Stimulated activated naive CD8-positive, alpha-beta T cell treated with anti-CD3 and anti-CD28 coated beads, Interleukin-15, Interleukin-2, amounts not matched to agents 100 ng/mL and 50 ng/mL, for 24 hours (primary cell): ENCODE results near the gene SRCAP.
"Not testable (repeated sequence)": the region's sequence is repeated elsewhere in the genome, so short reads cannot be mapped to it uniquely, and the experiment has no call there.

Source experiments
- H3K27ac Mint-ChIP-seq: one replicate; pipeline ENCODE4 v1.8.0; 2021; ENCODE audit warnings: mild to moderate bottlenecking, mixed read lengths
- H3K27me3 Mint-ChIP-seq: one replicate; pipeline ENCODE4 v1.8.0; 2021; ENCODE audit warnings: mixed read lengths
- H3K36me3 Mint-ChIP-seq: one replicate; pipeline ENCODE4 v1.8.0; 2021; ENCODE audit warnings: low read depth, mixed read lengths
- H3K4me1 Mint-ChIP-seq: one replicate; pipeline ENCODE4 v1.8.0; 2021; ENCODE audit warnings: low read depth, mixed read lengths
- H3K4me3 Mint-ChIP-seq: one replicate; pipeline ENCODE4 v1.8.0; 2021; ENCODE audit warnings: mild to moderate bottlenecking, mixed read lengths
- H3K9me3 Mint-ChIP-seq: one replicate; pipeline ENCODE4 v1.8.0; 2021; ENCODE audit warnings: mixed read lengths

The SRCAP gene

DNA sequence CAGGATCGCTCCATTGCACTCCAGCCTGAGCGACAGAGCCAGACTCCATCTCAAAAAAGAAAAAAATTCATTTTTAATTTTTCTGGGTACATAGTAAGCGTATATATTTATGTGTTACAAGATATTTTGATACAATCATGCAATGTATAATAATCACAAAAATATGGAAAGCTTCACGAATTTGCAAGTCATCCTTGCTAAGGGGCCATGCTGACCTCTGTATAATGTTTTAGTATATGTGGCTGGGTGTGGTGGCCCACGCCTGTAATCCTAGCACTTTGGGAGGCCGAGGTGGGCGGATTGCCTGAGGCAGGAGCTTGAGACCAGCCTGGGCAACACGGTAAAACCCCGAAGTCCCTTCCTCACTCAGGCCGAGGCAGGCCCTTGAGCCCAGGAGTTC lies 23.8 kb upstream of the SRCAP start:
- H3K4me1 Mint-ChIP-seq = no peaks in the 10 kb centered on the region
- H3K27ac Mint-ChIP-seq = no peak overlapping the region
- no peaks in the 10 kb centered on the region for H3K9me3 Mint-ChIP-seq
- H3K36me3 Mint-ChIP-seq = peaks cover 10% of the 10 kb centered on the region
- no peak overlapping the region for H3K4me3 Mint-ChIP-seq
- no peaks in the 10 kb centered on the region for H3K27me3 Mint-ChIP-seq

DNA sequence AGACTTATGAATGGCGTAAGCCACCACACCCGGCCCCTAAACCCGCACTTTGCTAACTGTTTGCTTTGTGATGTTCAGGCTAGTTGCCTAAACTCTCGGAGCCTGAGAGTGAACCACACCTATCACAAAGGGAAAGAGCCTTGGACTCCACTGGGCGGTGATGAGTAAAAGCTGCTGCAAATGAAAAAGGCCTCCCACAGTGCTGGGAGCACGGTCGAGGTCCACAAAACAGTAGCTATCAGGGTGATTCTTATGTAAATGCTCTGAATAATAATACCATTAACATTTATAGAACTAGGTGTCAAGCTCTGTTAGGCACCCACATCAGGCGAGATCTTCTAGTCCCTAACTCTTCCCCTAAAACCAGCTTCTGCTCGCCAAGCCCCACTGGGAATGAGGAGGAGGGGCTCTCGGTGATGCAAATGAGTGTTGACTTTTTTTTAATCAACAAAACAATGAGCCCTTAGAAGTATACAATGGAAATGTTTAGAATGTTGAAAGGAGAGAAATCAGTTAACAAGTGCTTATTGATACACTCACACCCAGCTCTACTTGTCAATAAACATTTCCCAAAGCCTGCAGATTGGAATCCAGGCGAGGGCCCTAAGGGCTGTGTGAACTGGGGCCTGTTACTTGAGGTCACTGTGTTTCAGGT lies 20.9 kb upstream of the SRCAP start:
- H3K4me1 Mint-ChIP-seq = no peaks in the 10 kb centered on the region
- no peaks in the 10 kb centered on the region for H3K9me3 Mint-ChIP-seq
- no peak overlapping the region for H3K4me3 Mint-ChIP-seq
- no peaks in the 10 kb centered on the region for H3K36me3 Mint-ChIP-seq
- H3K27ac Mint-ChIP-seq = no peak overlapping the region
- H3K27me3 Mint-ChIP-seq = no peaks in the 10 kb centered on the region

DNA sequence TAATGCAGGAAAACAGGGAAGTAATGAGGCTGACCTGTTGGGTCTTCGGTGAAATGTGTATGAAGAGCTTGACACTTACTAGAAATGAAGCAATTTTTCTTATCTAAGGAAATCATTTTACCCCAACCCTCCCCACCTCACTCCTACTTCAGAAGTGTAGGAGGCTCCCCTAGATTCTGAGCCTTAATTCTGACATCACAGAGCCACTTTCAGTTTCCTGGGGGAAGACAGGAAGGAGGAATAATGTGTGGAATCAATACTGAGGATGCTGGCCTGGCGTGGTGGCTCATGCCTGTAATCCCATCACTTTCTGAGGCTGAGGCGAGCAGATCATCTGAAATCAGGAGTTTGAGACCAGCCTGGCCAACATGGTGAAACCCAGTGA lies 20.4 kb upstream of the SRCAP start:
- Mint-ChIP-seq H3K27ac (no peak overlapping the region), H3K4me3 (no peak overlapping the region), H3K4me1 (no peaks in the 10 kb centered on the region), H3K36me3 (no peaks in the 10 kb centered on the region), H3K27me3 (no peaks in the 10 kb centered on the region), H3K9me3 (no peaks in the 10 kb centered on the region)

DNA sequence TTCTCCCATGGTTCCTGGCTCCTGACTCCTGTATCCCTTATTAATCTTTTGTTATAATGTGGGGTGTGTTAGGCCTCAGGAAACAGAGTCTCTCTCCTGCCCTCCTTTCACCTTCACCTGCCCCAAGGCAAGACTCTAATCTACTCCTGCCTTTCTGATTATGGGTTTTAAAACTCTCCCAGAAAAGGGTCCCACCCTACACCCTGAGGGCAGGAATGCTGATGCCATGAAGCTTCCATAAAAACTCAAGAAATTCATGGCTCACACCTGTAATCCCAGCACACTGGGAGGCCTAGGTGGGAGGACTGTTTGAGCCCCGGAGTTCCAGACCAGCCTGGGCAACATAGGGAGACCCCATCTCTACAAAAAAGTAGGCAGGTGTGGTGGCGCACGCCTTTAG lies 18.6 kb upstream of the SRCAP start:
- no peaks in the 10 kb centered on the region for H3K9me3 Mint-ChIP-seq
- H3K27ac Mint-ChIP-seq = no peak overlapping the region
- H3K4me3 Mint-ChIP-seq = no peak overlapping the region
- H3K27me3 Mint-ChIP-seq = no peaks in the 10 kb centered on the region
- H3K36me3 Mint-ChIP-seq = no peaks in the 10 kb centered on the region
- no peaks in the 10 kb centered on the region for H3K4me1 Mint-ChIP-seq

DNA sequence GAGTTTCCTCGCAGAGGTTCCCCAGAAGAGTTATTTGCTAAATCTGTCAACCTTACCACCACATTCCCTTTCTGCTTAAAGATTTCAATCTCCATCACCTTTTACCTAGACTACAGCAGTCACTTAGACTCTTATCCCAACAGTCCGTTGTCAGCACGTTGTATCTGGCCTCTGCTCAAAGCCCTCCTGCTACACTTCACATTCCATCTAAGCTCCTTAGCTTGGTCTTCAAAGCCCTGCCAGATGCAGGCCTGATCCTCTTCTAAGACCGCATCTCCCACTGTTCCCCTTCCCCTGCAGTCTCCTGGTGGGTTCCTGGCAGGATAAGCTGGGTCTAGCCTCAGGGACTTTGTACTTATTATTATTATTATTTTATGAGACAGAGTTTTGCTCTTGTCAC lies 10.3 kb upstream of the SRCAP start:
- H3K27ac Mint-ChIP-seq = no peak overlapping the region
- no peak overlapping the region for H3K4me3 Mint-ChIP-seq
- H3K27me3 Mint-ChIP-seq = no peaks in the 10 kb centered on the region
- peaks cover 5% of the 10 kb centered on the region for H3K4me1 Mint-ChIP-seq
- no peaks in the 10 kb centered on the region for H3K9me3 Mint-ChIP-seq
- no peaks in the 10 kb centered on the region for H3K36me3 Mint-ChIP-seq

DNA sequence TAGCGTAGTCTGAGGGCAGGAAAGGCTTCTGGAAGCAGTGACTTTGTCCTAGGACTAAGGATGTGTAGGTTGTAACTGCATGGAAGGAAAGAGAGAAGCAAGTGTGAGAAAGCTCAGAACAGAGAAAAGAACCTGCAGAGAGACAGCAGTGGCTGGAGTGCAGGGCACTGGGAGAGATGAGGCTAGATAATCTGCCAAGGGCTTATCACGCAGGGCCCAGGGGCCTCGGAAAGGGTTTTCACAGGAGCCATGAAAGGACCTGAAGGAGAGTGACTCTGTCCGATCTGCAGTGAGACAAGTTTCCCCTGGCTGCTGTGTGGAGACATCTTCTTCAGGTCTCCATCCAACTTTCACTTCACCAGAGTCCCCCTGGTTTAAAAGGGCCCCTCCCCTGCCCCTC lies 7.1 kb upstream of the SRCAP start:
- peaks cover 9% of the 10 kb centered on the region for H3K4me1 Mint-ChIP-seq
- no peaks in the 10 kb centered on the region for H3K9me3 Mint-ChIP-seq
- H3K27ac Mint-ChIP-seq = no peak overlapping the region

DNA sequence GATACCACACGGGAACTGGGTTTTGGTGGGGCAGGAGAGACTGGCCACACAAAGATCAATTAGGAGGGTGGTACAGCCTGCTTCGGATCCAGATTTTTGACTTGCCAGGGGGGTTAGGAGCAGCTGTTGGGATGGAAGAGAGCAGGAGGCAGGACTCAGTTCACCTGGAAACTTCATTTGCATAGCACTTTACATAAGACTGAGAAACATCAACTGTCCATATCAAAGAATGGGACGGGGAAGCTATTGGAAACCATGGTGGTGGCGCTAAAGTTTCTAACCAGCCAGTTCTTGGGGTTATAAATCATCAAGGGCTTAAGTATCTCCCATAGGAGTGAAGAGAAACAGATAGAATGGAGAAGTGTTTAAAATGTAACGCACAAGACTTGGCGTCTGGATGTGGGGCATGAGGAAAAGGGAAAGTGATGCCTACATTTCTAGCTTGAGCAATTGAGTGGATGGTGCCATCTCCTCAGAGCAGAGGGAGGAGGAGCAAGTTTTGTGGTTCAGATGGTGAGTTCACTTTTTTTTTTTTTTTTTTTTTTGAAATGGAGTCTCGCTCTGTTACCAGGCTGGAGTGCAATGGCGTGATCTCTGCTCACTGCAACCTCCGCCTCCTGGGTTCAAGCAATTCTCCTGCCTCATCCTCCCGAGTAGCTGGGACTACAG lies 6.4 kb upstream of the SRCAP start:
- Mint-ChIP-seq H3K27me3 (no peaks in the 10 kb centered on the region), H3K36me3 (no peaks in the 10 kb centered on the region), H3K9me3 (no peaks in the 10 kb centered on the region), H3K4me3 (no peak overlapping the region), H3K27ac (no peak overlapping the region), H3K4me1 (peaks cover 15% of the 10 kb centered on the region)

More for the DNA sequence above, 7.1 kb upstream of the SRCAP start:
- Mint-ChIP-seq H3K27me3 (no peaks in the 10 kb centered on the region), H3K4me3 (no peak overlapping the region), H3K36me3 (no peaks in the 10 kb centered on the region)

DNA sequence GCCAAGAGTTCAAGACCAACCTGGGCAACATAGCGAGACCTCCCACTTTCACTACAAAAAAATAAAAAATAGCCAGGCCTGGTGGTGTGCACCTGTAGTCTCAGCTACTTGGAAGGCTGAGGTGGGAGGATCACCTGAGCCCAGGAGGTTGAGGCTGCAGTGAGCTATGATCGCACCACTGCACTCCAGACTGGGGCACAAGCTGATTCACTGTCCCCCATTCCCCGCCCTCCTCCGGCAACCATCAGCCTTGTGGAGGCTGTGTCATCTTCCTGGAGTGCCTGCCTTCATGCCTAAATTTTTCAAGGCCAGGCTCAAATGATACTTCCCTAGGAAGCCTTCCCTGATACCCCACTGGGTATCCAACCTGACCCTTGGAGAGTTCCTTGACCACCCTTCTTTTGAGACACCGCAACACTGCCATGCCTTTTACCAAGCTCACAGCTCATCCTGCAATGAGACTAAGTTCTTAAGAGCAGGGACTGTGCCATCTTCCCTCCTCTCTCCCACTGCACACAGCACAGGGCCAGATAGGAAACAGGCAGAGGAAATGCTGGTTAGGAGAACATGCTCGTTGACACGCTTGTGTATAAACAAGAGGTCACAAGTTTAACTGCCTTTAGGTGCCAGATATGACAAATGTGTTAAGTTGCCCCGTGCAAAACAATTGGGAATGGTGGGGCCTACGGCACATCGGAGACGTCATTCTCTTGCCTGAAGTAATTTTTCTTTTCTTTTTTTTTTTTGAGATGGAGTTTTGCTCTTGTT lies 3.9 kb upstream of the SRCAP start:
- peaks cover 11% of the 10 kb centered on the region for H3K36me3 Mint-ChIP-seq
- no peak overlapping the region for H3K4me3 Mint-ChIP-seq
- H3K27me3 Mint-ChIP-seq = no peaks in the 10 kb centered on the region
- no peak overlapping the region for H3K27ac Mint-ChIP-seq
- no peaks in the 10 kb centered on the region for H3K9me3 Mint-ChIP-seq
- peaks cover 26% of the 10 kb centered on the region for H3K4me1 Mint-ChIP-seq

DNA sequence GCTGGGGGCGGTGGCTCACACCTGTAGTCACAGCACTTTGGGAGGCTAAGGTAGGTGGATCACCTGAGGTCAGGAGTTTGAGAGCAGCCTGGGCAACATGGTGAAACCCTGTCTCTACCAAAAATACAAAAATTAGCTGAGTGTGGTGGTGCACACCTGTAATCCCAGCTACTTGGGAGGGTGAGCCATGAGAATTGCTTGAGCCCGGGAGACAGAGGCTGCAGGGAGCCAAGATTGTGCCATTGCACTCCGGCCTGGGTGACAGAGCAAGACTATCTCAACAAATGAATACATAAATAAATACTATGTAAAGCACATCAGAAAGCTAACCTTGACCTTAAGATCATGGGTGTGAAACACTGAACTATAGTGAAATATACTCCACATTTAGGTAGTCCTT lies 2.3 kb upstream of the SRCAP start:
- H3K9me3 Mint-ChIP-seq, H3K27me3 Mint-ChIP-seq, H3K27ac Mint-ChIP-seq, H3K4me3 Mint-ChIP-seq: not testable (repeated sequence)
- peaks cover 36% of the 10 kb centered on the region for H3K4me1 Mint-ChIP-seq
- peaks cover 24% of the 10 kb centered on the region for H3K36me3 Mint-ChIP-seq

DNA sequence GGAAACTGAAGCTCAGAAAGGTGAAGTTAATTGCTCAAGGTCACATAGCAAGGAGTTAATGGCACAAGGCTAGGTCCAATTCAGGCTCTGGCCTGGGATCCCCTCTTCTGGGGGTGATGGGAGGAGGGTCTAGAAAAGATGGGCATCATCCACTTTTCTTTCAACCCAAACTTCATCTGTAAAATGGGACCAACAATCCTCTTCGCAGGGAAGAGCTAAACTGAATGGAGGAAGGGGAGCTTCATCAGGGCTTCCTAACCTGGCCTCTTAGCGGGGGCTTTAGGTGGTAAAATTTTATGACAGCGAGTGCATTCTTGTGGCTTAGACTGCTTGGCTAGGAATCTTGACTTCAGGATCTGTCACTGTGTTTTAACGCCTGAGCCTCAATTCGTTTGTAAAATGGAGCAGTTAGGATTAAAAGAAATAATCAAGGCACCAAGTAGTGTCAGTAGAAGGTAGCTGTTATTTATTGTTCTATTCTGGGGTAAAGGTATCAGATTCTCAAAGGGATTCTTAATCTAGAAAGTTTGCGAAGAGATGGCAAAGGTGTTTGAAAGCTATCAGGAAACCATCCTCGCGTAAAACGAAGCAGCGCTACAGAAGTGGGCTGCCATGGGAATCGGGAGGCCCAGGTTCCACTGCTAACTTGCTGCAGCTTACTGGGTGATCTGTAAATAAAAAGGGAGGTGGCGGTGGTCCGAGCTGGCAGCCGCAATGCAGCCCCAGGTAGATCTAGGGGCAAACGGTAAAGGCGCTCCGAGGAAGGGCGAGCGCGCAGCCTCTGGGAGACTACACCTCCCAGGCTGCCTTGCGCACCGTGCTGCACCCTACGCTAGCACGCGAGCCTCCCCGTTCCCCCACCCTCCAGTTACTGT lies 1.5 kb upstream of the SRCAP start:
- Mint-ChIP-seq H3K4me3 (peak overlapping the region; percentile 96), H3K36me3 (peaks cover 26% of the 10 kb centered on the region), H3K27ac (peak overlapping the region; percentile 99), H3K27me3 (no peaks in the 10 kb centered on the region), H3K9me3 (no peaks in the 10 kb centered on the region), H3K4me1 (peaks cover 36% of the 10 kb centered on the region)

DNA sequence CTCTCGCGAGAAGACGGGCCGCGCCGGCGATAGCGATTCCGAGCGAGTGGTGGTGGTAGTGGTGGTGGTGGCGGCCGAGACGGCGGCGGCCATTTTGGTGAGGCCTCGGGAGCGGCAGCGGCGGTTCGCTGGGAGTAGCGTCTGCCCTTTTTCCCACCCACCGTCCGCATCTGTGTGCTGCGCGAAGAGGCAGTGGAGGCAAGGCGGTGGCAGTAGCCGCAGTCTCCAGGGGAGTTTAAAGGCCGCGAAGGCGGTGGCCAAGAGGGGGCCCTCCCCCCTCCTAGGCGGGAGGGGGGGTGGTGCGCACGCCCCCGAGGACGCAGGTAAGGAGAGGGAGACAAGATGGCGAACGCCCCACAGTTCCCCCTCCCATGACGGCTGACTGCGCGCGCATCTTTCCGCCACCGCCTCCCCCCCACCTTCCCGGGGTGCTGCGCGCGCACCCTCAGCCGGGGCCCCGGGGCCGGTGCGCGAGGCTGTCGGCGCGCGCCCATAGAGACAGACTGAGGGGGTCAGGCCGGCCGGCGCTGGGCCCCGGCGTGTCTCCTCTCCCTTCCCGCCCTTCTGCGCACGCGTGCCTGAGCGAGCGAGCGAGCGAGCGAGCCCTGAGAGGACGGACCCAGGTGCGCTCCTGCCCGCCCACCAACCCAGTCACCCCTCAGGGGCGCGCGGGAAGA lies 694 bp upstream of the SRCAP start:
- Mint-ChIP-seq H3K4me3 (peak overlapping the region; percentile 96), H3K9me3 (no peaks in the 10 kb centered on the region), H3K36me3 (peaks cover 30% of the 10 kb centered on the region), H3K4me1 (peaks cover 35% of the 10 kb centered on the region), H3K27ac (peak overlapping the region; percentile 99), H3K27me3 (no peaks in the 10 kb centered on the region)

DNA sequence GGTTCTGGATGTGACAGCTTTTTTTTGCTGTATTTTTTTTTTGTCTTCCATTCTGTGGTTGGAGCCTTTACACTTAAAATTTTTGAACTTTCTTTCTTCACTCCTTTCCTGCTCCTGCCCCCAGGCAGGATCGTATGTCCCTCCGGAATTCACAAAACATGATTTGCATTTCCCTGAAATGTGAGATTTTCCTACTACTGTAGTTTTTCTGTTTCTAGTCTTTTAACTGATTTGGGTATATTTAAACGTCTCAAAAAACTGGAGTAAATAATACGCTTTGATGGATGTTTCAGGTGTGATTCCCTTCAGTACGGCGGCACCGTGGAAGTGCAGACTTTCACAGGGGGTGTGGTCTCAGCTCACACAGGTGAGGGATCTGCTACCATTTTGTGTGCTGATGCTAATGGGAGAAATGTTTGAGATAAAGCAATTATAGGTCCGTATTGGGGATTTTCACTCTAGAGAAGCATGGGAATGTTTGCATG lies 686 bp downstream of the SRCAP start:
- peak overlapping the region; percentile 96 for H3K4me3 Mint-ChIP-seq
- peaks cover 41% of the 10 kb centered on the region for H3K36me3 Mint-ChIP-seq
- H3K27ac Mint-ChIP-seq = peak overlapping the region; percentile 96
- no peaks in the 10 kb centered on the region for H3K27me3 Mint-ChIP-seq
- no peaks in the 10 kb centered on the region for H3K9me3 Mint-ChIP-seq
- peaks cover 27% of the 10 kb centered on the region for H3K4me1 Mint-ChIP-seq

DNA sequence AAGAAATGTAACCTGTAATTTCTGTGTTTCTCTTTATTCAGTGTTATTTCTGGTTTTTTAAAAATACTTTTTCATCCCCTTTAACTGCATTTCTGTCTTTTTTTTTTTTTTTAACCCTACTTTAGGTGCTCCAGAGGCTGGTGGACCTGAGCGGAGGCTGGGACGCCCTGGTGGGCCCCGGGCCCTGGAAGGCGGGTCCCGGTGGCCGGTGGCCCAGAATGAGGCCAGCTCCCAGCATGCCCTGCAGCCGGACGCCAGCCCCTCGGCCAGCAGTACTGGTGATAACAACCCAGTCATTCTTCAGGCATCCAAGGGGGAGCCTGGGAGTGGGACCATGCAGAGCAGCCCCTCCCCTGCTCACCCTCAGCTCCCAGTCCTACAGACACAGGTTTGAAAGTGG lies 1.5 kb downstream of the SRCAP start:
- Mint-ChIP-seq H3K4me3 (peak overlapping the region; percentile 96), H3K27ac (peak overlapping the region; percentile 96), H3K36me3 (peaks cover 42% of the 10 kb centered on the region), H3K4me1 (peaks cover 27% of the 10 kb centered on the region), H3K9me3 (no peaks in the 10 kb centered on the region), H3K27me3 (no peaks in the 10 kb centered on the region)

DNA sequence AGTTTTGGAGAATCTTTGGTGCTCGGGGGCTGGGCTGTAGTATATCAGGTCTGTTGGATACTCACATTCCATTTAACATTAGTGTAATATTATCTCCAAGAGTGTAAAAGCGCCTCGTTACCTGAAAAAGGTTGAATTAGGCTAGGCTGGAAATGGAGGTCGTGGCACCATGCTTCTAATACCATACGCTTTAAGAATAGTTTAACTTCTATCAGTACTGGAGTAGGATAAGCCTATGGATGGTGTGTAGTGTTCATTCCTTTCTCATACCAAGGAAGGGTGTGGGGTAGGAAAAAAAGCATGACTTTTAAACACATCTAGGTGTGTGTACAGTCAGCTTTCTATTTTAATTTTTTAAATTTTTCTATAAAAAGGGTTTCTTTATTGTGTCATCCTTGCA lies 2.0 kb downstream of the SRCAP start:
- Mint-ChIP-seq H3K4me1 (peaks cover 27% of the 10 kb centered on the region), H3K27ac (peak overlapping the region; percentile 76), H3K36me3 (peaks cover 45% of the 10 kb centered on the region), H3K4me3 (peak overlapping the region; percentile 60), H3K27me3 (no peaks in the 10 kb centered on the region), H3K9me3 (no peaks in the 10 kb centered on the region)
